ENCODE data around the gene PHF21A. TPM values are rescaled to one million over a fixed set of nuclear protein-coding genes. Genes with fewer than 3 reads are reported as not detected.

The PHF21A gene
- total and polyA plus RNA-seq, 8 donors, result 36.2 to 77.3 (median 69.3) TPM

GRCh38 chr11:45961751-45962240, 159.5 kb downstream of the PHF21A start:
- Histone ChIP-seq H3K9me3 (no peaks in the 10 kb centered on the region), H3K36me3 (peaks cover 0 to 54% of the 10 kb centered on the region in 2 donors), H3K4me1 (peaks cover 0 to 7% of the 10 kb centered on the region in 2 donors), H3K27me3 (no peaks in the 10 kb centered on the region), H3K27ac (no peak overlapping the region), H3K4me3 (no peak overlapping the region)
- no peak for DNase-seq
- ATAC-seq, result no peak
- intact Hi-C loops (cut with DNase I), result no loop called here
- TF ChIP-seq CTCF (IDR thresholded peaks at IDR 0.05), result no peak

GRCh38 chr11:45960387-45961095, 160.7 kb downstream of the PHF21A start:
- no peaks in the 10 kb centered on the region for H3K27me3 ChIP-seq
- intact Hi-C loops (cut with DNase I), result no loop called here
- H3K27ac ChIP-seq, result no peak overlapping the region
- ATAC-seq (no peak), DNase-seq (peak in 2 of 4 donors; percentile 63 to 76)
- no peak overlapping the region for H3K4me3 ChIP-seq
- peaks cover 0 to 48% of the 10 kb centered on the region in 2 donors for H3K36me3 ChIP-seq
- H3K4me1 ChIP-seq, result peaks cover 0 to 7% of the 10 kb centered on the region in 2 donors
- no peaks in the 10 kb centered on the region for H3K9me3 ChIP-seq
- no peak for TF ChIP-seq CTCF (IDR thresholded peaks at IDR 0.05)

- Histone ChIP-seq H3K9me3 (no peaks in the 10 kb centered on the region), H3K27ac (no peak overlapping the region), H3K27me3 (no peaks in the 10 kb centered on the region), H3K4me1 (peaks cover 0 to 3% of the 10 kb centered on the region in 2 donors), H3K4me3 (no peak overlapping the region), H3K36me3 (peaks cover 0 to 44% of the 10 kb centered on the region in 2 donors)
- no peak for TF ChIP-seq CTCF (IDR thresholded peaks at IDR 0.05)
- intact Hi-C loops (cut with DNase I), result no loop called here
- ATAC-seq, result no peak
- DNase-seq, result no peak
These were observed 161.4 kb downstream of the PHF21A start for GRCh38 chr11:45959851-45960250.

GRCh38 chr11:45949992-45950407, 171.3 kb downstream of the PHF21A start:
- DNase-seq (no peak), ATAC-seq (no peak)
- intact Hi-C loops (cut with DNase I), result no loop called here
- no peak overlapping the region for H3K4me3 ChIP-seq
- no peaks in the 10 kb centered on the region for H3K9me3 ChIP-seq
- no peak overlapping the region for H3K27ac ChIP-seq
- TF ChIP-seq CTCF (IDR thresholded peaks at IDR 0.05), result no peak
- H3K4me1 ChIP-seq, result no peaks in the 10 kb centered on the region
- no peaks in the 10 kb centered on the region for H3K27me3 ChIP-seq
- H3K36me3 ChIP-seq, result peaks cover 0 to 90% of the 10 kb centered on the region in 2 donors

GRCh38 chr11:45948356-45948755, 172.9 kb downstream of the PHF21A start:
- Histone ChIP-seq H3K27me3 (no peaks in the 10 kb centered on the region), H3K4me3 (no peak overlapping the region), H3K36me3 (peaks cover 0 to 100% of the 10 kb centered on the region in 2 donors), H3K9me3 (no peaks in the 10 kb centered on the region), H3K4me1 (no peaks in the 10 kb centered on the region), H3K27ac (no peak overlapping the region)
- DNase-seq (no peak), ATAC-seq (no peak)
- TF ChIP-seq CTCF (IDR thresholded peaks at IDR 0.05), result no peak
- intact Hi-C loops (cut with DNase I), result no loop called here
